Astrocyte (in vitro differentiated cells and primary cell): ENCODE results near the gene DHRS7.

ENCODE experiments used
- EZH2 ChIP-seq: IDR thresholded peaks from 2 replicates; pipeline ENCODE4 v1.6.1; 2012; ENCODE audit warnings: mild to moderate bottlenecking, low read length, inconsistent platforms; ENCODE audit not compliant: insufficient read depth
- TF ChIP-seq, protein P1 (sequence below): IDR thresholded peaks from 2 replicates; pipeline ENCODE4 v1.5.1; 2011; ENCODE audit warnings: low read depth, mild to moderate bottlenecking, inconsistent platforms, low read length, moderate library complexity; ENCODE audit not compliant: insufficient read depth

DNA sequence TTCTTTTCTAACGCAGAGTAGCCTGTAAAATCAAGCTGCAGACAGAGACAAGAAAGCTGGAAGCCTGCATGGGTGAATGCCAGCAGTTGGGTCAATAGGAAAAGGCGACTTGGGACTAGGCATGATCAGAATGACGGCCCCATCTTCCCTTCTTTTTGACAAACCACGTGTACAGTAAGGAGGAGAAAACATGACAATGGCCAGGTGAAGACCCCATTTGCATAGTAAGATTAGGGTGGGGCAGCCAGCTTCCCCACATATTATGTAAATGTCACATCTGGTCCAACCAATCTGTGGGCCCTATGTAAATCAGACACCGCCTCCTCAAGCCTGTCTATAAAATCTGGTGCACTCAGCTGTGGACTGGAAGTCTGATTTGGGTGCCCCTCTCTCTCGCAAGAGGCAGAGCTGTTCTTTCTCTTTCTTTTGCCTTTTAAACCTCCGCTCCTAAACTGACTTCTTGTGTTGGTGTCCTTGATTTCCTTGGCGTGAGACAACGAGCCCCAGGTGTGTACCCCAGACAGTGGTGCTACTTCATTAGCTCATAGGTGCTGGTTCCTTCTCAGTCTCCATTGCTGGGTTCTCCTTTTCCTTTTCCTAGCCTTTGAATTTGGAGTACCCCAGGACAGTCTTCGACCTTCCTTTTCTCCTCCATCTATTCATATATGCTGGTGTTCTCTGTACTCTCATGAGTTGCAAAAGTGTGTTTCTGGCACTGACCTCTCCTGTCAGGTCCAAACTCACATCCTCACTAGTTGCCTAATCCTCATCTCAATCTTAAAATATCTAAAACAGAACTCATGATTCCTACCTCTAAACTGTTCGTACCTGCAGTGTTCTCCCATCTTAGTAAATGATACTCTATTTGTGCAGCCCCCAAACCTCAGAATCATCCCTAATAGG is 9.4 kb upstream of the DHRS7 start:
- TF ChIP-seq, protein P1, sequence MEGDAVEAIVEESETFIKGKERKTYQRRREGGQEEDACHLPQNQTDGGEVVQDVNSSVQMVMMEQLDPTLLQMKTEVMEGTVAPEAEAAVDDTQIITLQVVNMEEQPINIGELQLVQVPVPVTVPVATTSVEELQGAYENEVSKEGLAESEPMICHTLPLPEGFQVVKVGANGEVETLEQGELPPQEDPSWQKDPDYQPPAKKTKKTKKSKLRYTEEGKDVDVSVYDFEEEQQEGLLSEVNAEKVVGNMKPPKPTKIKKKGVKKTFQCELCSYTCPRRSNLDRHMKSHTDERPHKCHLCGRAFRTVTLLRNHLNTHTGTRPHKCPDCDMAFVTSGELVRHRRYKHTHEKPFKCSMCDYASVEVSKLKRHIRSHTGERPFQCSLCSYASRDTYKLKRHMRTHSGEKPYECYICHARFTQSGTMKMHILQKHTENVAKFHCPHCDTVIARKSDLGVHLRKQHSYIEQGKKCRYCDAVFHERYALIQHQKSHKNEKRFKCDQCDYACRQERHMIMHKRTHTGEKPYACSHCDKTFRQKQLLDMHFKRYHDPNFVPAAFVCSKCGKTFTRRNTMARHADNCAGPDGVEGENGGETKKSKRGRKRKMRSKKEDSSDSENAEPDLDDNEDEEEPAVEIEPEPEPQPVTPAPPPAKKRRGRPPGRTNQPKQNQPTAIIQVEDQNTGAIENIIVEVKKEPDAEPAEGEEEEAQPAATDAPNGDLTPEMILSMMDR, result no peak
- TF ChIP-seq EZH2, result no peak
